Rectal smooth muscle tissue (tissue), 1 donor: ENCODE results near the gene MACROD2.
"Not testable (repeated sequence)": the region's sequence is repeated elsewhere in the genome, so short reads cannot be mapped to it uniquely, and the experiment has no call there.

Source experiments
- H3K27ac ChIP-seq: one replicate; pipeline ENCODE4 v1.7.0; 2013; ENCODE audit warnings: low read depth, low read length, inconsistent platforms
- H3K27me3 ChIP-seq: one replicate; pipeline ENCODE4 v1.7.0; 2013; ENCODE audit warnings: low read length; ENCODE audit not compliant: control insufficient read depth, insufficient read depth
- H3K36me3 ChIP-seq: one replicate; pipeline ENCODE4 v1.7.0; 2013; ENCODE audit warnings: low read length; ENCODE audit not compliant: control insufficient read depth, insufficient read depth
- H3K4me1 ChIP-seq: one replicate; pipeline ENCODE4 v1.7.0; 2013; ENCODE audit warnings: low read length; ENCODE audit not compliant: control insufficient read depth, insufficient read depth
- H3K4me3 ChIP-seq: one replicate; pipeline ENCODE4 v1.7.0; 2013; ENCODE audit warnings: low read length
- H3K9ac ChIP-seq: one replicate; pipeline ENCODE4 v1.7.0; 2013; ENCODE audit warnings: low read length

Gene MACROD2

DNA sequence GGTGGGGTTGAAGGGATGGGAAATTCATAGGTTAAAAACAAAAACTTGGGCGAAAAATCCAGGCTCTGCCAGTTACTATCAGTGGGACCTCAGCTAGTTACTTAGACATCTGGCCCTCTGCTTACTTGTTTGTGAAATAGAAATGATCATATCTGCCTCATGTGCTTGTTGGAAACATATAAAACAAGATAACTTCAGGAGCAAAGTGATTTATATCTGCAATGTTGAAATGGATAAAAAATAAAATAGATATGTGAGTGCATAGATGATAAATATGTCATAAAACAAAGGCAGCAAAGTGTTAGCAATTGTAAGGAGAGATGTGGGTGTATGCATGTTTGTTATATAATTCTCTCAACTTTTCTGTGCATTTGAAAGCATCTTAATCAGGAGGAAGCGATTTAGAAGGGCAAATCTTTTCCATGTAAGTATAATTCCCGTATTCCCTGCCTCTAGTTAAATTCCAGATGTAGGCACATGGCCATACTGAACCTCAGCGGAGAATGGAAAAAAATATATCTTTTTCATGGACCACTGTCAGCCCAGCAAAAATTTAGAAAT is 921.1 kb downstream of the MACROD2 start:
- Histone ChIP-seq H3K4me1 (no peaks in the 10 kb centered on the region), H3K36me3 (no peaks in the 10 kb centered on the region), H3K27me3 (no peaks in the 10 kb centered on the region), H3K27ac (no peak overlapping the region), H3K9ac (no peak overlapping the region), H3K4me3 (no peak overlapping the region)

DNA sequence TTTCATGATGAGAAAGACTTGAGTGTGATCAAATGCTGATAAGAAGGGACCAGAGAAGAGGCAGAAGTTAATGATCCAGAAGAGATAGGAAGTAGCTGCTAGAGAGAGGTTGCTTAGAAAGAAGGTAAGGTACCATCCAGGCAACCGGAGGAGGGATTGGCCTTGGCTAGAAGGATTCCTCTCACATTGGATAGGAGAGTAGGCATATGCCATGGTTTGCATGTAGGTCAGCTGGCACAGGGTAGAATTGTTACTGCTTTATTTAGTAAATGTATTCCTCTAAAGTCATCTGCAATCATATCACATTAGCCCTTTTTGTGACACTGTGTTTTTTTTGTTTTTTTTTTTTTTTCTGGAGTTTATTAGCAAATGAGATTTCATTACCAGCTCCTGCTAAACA is 923.0 kb downstream of the MACROD2 start:
- H3K27ac ChIP-seq, result no peak overlapping the region
- H3K4me1 ChIP-seq, result no peaks in the 10 kb centered on the region
- no peak overlapping the region for H3K9ac ChIP-seq
- H3K27me3 ChIP-seq, result no peaks in the 10 kb centered on the region
- no peak overlapping the region for H3K4me3 ChIP-seq
- no peaks in the 10 kb centered on the region for H3K36me3 ChIP-seq

DNA sequence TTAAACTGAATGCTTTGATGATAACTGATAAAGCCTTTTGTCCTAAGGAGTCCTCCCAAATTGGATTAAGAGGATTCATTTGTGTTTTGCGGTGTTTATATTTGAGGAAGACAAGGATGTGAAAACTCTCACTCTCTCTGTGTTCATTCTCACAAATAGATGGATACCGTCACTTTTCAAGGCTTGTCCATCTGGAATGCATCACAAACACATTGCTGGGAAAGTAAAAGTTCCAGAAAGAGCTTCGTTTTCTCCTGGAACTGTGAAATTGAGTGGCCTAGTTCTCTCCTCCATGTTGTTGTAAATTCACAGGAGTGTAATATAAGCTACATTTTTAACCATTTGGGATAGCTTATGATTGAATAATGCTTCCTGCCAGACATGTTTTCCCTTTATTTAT is 923.7 kb downstream of the MACROD2 start:
- H3K9ac ChIP-seq, result no peak overlapping the region
- no peaks in the 10 kb centered on the region for H3K36me3 ChIP-seq
- no peaks in the 10 kb centered on the region for H3K4me1 ChIP-seq
- no peak overlapping the region for H3K4me3 ChIP-seq
- no peak overlapping the region for H3K27ac ChIP-seq
- H3K27me3 ChIP-seq, result no peaks in the 10 kb centered on the region

DNA sequence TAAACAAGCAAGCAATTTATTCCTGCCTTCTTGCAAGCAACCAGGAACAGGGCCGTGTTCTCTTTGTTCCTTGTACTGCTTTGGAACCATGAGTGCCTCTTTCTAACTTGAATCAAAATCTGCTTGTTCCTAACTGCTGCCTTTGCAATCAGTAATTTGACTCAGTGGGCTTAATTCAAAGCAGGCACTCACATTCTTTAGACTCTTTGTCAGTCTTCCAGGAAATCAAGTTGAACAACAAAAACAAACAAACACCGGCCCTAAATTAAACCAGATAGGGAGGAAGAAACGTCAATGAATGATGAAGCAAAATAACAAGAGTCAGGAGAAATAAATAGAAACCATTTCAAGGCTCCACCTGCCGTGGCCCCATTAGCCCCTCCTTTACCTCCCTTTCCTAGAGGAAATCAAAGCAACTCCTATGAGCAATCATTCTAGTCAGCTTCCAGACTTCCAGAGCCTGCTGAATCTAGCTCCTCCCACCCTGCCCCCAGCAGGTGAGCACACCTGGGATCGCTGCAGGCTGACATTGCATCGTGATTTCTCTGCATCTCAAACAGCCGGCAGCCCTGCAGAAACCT is 924.3 kb downstream of the MACROD2 start:
- no peak overlapping the region for H3K9ac ChIP-seq
- no peak overlapping the region for H3K27ac ChIP-seq
- no peaks in the 10 kb centered on the region for H3K36me3 ChIP-seq
- H3K4me3 ChIP-seq, result no peak overlapping the region
- no peaks in the 10 kb centered on the region for H3K27me3 ChIP-seq
- no peaks in the 10 kb centered on the region for H3K4me1 ChIP-seq

DNA sequence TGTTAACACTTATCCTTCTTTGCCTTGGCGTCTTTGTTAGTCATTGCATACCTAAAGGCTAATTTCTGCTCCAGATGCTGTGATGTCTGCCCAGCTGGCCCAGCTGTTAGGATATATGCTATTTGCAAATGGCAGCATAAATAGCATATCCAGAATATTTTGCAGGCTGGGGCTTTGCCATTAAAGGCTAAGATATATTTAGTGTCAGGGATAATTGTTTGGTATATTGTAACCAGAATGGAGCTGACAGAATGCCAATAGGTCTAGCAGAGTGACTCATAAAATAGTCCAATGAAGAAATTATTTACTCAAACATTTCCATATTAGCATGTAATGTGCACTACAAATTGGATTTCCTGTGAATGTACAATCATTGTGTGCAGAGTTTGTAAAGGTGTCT is 926.2 kb downstream of the MACROD2 start:
- Histone ChIP-seq H3K9ac (no peak overlapping the region), H3K36me3 (no peaks in the 10 kb centered on the region), H3K27me3 (no peaks in the 10 kb centered on the region), H3K27ac (no peak overlapping the region), H3K4me3 (no peak overlapping the region), H3K4me1 (no peaks in the 10 kb centered on the region)

DNA sequence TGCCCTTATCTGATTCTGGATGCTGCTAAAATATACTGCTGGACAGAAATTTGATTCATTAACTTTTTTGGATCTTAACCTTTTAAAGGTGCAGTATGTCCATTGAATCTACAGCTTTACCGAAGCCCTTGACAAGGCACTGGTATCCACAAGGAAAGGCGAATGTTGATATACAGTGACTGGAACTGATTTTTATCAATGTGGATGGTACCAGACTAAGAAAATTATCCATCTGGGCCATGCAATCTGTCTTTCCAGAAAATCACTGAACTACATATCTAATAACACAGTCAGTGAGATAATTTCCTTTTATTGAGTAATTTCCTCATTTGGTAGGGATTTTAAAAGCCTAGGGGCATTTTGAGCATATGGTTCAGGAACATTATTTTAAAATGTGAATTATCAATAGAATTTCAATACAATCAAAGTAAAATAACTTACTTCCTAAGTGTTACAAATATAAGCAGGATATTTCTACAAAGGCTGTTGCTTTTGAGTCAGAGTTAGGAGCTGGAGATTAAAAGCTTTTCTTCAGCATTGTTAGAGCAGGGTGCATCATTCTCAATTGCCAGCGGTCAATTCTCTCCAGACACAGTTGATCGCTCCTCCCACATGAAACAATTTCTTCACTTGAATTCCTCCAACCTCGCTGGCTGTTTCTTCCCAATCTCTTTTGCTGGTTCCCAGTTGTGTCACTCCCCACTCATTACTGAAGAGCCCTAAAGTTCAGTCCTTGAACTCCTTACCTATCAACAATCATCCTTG is 927.4 kb downstream of the MACROD2 start:
- Histone ChIP-seq H3K4me3 (no peak overlapping the region), H3K9ac (no peak overlapping the region), H3K27ac (no peak overlapping the region), H3K4me1 (no peaks in the 10 kb centered on the region), H3K27me3 (no peaks in the 10 kb centered on the region), H3K36me3 (no peaks in the 10 kb centered on the region)

DNA sequence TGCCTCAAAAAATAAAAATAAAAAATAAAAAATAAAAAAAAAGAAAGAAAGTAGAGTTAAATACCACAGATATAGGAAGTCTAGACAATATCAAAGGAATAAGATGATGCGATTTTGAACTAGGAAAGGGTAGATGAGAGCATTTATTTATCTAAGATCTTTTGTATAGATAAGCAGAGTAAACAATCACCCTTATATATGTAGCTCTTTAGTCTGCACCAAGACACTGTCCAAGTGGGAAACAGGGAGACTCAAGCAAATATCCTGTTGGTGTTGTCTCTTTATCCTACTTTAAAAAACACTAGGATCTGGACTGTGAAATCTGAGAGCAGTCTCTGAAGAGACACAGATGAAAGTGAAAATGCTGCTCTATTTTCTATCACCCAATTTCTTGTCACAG is 929.1 kb downstream of the MACROD2 start:
- no peaks in the 10 kb centered on the region for H3K4me1 ChIP-seq

DNA sequence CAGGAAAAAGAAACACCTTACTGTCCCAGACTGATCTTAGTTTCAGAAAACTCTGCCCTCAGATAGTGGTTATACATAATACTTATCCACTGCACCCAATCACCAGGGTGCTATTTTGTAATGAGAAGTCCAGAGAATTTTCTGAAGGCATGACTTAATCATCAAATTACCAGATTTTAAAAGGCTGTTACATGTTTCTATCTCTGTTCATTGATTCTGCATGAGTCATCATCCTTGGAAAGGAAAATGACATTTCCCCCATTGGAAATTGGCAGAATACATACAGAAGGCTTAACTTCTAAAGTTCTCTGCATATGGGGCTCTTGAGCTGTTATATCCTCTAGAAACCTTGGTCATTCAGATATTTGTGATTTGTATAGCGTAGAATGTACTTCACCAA is 930.0 kb downstream of the MACROD2 start:
- Histone ChIP-seq H3K9ac (no peak overlapping the region), H3K27me3 (no peaks in the 10 kb centered on the region), H3K27ac (no peak overlapping the region), H3K36me3 (no peaks in the 10 kb centered on the region), H3K4me3 (no peak overlapping the region), H3K4me1 (no peaks in the 10 kb centered on the region)

More for the DNA sequence above, 929.1 kb downstream of the MACROD2 start:
- H3K36me3 ChIP-seq, result no peaks in the 10 kb centered on the region
- H3K9ac ChIP-seq, result no peak overlapping the region
- no peaks in the 10 kb centered on the region for H3K27me3 ChIP-seq
- H3K4me3 ChIP-seq, result no peak overlapping the region
- no peak overlapping the region for H3K27ac ChIP-seq

DNA sequence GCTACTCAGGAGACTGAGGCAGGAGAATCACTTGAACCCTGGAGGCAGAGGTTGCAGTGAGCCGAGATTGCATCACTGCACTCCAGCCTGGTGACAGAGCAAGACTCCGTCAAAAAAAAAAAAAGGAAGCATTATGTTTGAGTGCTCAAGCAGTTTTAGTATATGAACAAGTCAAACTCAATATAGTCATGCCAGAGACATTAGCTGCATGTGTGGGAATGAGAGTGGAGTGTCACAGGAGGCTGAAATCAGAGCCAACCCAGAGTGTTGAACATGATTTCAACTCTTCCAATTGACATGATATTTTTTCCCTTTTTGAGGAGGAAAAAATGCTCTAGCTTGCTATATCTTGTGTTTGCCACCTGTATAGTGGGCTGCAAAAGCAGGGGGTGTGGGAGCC is 931.1 kb downstream of the MACROD2 start:
- H3K36me3 ChIP-seq, H3K27me3 ChIP-seq, H3K9ac ChIP-seq, H3K27ac ChIP-seq, H3K4me1 ChIP-seq, H3K4me3 ChIP-seq: not testable (repeated sequence)

DNA sequence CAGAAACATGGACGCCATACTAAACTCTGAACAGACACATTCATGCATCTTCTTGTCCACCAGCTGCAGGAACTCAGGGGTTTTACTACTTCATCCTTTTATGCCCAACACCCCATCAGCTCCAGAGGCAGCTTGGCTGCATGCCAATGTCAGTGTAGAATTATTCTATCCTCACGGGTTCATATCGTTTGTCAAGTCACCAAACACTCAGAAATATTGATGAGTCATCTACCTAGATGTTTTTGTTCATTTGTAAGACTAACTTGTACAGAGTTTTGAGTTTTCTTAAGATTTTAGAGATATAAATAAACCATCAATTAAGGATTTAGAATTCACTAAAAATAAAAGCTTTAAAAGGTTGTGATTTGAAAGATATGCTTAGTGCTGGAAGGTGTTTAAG is 932.8 kb downstream of the MACROD2 start:
- H3K4me3 ChIP-seq, result no peak overlapping the region
- H3K9ac ChIP-seq, result no peak overlapping the region
- H3K4me1 ChIP-seq, result no peaks in the 10 kb centered on the region
- no peaks in the 10 kb centered on the region for H3K36me3 ChIP-seq
- H3K27me3 ChIP-seq, result no peaks in the 10 kb centered on the region
- H3K27ac ChIP-seq, result no peak overlapping the region

DNA sequence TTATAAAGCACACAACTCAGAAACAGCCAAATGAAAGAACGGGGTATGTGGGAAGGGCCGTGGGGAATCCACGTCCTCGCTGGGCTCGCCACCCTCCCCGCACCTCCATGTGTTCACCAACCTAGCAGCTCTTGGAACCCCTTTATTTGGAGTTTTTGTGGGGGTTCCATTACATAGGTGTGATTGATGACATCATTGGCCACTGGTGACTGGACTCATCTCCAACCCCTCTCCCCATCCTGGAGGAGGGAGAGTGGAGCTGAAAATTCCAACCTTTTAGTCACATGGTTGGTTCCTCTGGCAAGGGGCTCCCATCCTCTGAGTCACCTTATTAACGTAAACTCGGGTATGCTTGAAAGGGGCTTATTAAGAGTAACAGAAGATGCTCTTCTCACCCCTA is 934.1 kb downstream of the MACROD2 start:
- H3K4me3 ChIP-seq, result no peak overlapping the region
- no peak overlapping the region for H3K27ac ChIP-seq
- H3K4me1 ChIP-seq, result no peaks in the 10 kb centered on the region
- no peaks in the 10 kb centered on the region for H3K27me3 ChIP-seq
- no peak overlapping the region for H3K9ac ChIP-seq
- H3K36me3 ChIP-seq, result no peaks in the 10 kb centered on the region

DNA sequence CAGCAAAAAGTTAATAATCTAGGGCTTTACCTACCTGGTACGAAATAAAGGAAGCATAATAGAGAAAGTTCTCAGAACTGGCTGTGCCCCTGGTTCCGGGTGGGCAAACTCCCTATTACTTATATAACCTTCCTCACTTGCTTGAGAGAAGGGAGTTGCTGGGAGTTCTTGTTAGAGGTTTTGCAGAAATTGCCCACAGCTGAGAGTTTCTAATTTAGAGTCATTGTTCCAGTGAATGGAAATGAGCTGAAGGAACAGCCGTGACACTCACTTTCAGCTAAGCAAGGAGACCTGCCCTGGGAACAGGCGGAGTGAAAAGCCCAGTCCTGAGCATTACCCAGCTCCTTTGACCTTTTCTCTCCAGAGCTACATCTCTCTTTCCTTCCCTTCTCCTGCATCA is 936.7 kb downstream of the MACROD2 start:
- no peak overlapping the region for H3K27ac ChIP-seq
- no peak overlapping the region for H3K9ac ChIP-seq
- H3K36me3 ChIP-seq, result no peaks in the 10 kb centered on the region
- no peak overlapping the region for H3K4me3 ChIP-seq
- no peaks in the 10 kb centered on the region for H3K27me3 ChIP-seq
- H3K4me1 ChIP-seq, result no peaks in the 10 kb centered on the region

DNA sequence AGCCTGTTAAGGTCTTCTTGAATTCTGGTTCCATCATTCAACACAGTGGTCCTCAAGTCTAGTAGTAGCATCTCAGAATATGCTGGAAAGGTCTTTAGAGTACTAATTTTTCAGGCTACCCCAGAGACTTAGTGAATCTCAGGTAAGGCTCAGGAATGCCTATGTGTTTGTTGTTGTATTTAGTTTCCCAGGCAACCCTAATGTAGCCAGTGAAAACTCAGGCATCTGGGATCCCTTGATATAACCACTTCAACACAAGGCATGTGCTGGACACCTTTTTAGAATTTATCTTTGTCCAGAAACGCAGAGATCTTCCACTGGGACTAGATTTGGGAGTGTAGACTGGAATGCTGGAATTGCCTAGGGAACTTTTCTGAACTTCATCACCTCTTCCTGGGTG is 940.0 kb downstream of the MACROD2 start:
- Histone ChIP-seq H3K4me1 (no peaks in the 10 kb centered on the region), H3K9ac (no peak overlapping the region), H3K36me3 (no peaks in the 10 kb centered on the region), H3K4me3 (no peak overlapping the region), H3K27ac (no peak overlapping the region), H3K27me3 (no peaks in the 10 kb centered on the region)
